ENCODE data around the gene CCDC15. TPM values are rescaled to one million over a fixed set of nuclear protein-coding genes. Genes with fewer than 3 reads are reported as not detected.
"Not testable (repeated sequence)": the region's sequence is repeated elsewhere in the genome, so short reads cannot be mapped to it uniquely, and the experiment has no call there.

The CCDC15 gene
- total and polyA plus RNA-seq, 2 experiments from 2014 or later: 1.1 to 2.3 TPM

DNA sequence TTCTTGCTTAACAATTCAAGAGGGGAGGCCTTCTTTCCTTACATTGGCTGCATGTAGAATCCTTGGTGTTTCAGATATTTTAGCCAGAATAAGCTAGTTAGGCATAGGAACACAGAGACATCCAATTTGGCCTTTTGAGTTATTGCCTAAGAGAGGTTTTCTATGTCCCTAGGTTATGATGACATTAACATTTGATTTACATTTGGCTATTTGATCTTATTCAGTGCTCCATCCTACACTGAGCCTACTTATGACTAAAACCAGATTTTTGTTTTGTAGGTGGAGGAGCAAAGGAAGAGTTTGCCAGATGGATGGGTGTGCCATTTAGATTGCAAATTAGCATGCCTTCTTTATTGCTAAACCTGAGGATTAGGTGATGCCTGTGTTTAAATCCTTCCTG, 98.0 kb downstream of the CCDC15 start:
- no peaks in the 10 kb centered on the region for H3K9me2 ChIP-seq (replicated peaks; ENCODE audit: insufficient read depth)
- H3K27ac ChIP-seq: no peak overlapping the region
- H2AFZ ChIP-seq: no peak overlapping the region
- H3K27me3 ChIP-seq: no peaks in the 10 kb centered on the region
- H3K4me1 ChIP-seq (ENCODE audit: insufficient read depth): peaks cover 2% of the 10 kb centered on the region
- H3K4me3 ChIP-seq: no peak overlapping the region
- DNase-seq (ENCODE audit: low spot score): no peak
- TF ChIP-seq EZH2phosphoT487 (IDR thresholded peaks at IDR 0.05; ENCODE audit: low read depth, severe bottlenecking, unreplicated experiment) (no peak), EZH2 (IDR thresholded peaks at IDR 0.05; ENCODE audit: borderline replicate concordance) (no peak)
- TF ChIP-seq, protein P1, sequence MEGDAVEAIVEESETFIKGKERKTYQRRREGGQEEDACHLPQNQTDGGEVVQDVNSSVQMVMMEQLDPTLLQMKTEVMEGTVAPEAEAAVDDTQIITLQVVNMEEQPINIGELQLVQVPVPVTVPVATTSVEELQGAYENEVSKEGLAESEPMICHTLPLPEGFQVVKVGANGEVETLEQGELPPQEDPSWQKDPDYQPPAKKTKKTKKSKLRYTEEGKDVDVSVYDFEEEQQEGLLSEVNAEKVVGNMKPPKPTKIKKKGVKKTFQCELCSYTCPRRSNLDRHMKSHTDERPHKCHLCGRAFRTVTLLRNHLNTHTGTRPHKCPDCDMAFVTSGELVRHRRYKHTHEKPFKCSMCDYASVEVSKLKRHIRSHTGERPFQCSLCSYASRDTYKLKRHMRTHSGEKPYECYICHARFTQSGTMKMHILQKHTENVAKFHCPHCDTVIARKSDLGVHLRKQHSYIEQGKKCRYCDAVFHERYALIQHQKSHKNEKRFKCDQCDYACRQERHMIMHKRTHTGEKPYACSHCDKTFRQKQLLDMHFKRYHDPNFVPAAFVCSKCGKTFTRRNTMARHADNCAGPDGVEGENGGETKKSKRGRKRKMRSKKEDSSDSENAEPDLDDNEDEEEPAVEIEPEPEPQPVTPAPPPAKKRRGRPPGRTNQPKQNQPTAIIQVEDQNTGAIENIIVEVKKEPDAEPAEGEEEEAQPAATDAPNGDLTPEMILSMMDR (IDR thresholded peaks at IDR 0.05; ENCODE audit: poor library complexity): no peak
- no peaks in the 10 kb centered on the region for H3K36me3 ChIP-seq (replicated peaks; ENCODE audit: insufficient read depth, low read depth)
- no peaks in the 10 kb centered on the region for H3K9me3 ChIP-seq (ENCODE audit: low read depth)
- H3K4me2 ChIP-seq: no peak overlapping the region
- no peaks in the 10 kb centered on the region for H4K20me1 ChIP-seq (ENCODE audit: insufficient read depth, poor library complexity, severe bottlenecking)
- H3K79me2 ChIP-seq: no peaks in the 10 kb centered on the region

DNA sequence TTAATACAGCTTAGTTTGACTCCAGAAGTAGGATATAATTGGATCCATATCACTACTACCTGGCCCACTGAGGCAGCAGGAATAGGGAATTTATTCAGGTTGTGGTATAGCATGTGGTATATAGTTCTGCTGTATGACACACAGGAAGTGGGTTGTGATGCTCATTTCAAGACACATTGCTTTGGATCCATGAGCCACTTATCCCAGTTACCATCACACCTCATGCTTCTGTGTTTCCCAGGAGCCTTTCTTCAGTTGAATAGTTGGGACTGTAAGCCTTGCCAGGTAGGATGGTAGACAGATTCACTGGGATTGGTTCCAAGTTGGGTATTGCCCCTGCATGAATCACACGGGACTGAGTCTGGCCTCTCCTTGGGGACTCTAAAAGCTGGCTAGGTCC, 99.2 kb downstream of the CCDC15 start:
- H3K79me2 ChIP-seq: no peaks in the 10 kb centered on the region
- WGBS (ENCODE audit: low lambda C conversion rate, missing lambda C conversion rate): 93% methylated on average over 1 of the region's 1 CpG
- no peaks in the 10 kb centered on the region for H3K9me2 ChIP-seq (replicated peaks; ENCODE audit: insufficient read depth)
- no peak overlapping the region for H2AFZ ChIP-seq
- no peaks in the 10 kb centered on the region for H3K9me3 ChIP-seq (ENCODE audit: low read depth)
- H3K27ac ChIP-seq: no peak overlapping the region
- H3K4me1 ChIP-seq (ENCODE audit: insufficient read depth): peaks cover 4% of the 10 kb centered on the region
- H3K27me3 ChIP-seq: no peaks in the 10 kb centered on the region
- no peak overlapping the region for H3K4me3 ChIP-seq
- no peak overlapping the region for H3K4me2 ChIP-seq
- TF ChIP-seq EZH2phosphoT487 (IDR thresholded peaks at IDR 0.05; ENCODE audit: low read depth, severe bottlenecking, unreplicated experiment): no peak
- TF ChIP-seq EZH2 (IDR thresholded peaks at IDR 0.05; ENCODE audit: borderline replicate concordance): no peak
- TF ChIP-seq, protein P1 (IDR thresholded peaks at IDR 0.05; ENCODE audit: poor library complexity): no peak
- no peaks in the 10 kb centered on the region for H3K36me3 ChIP-seq (replicated peaks; ENCODE audit: insufficient read depth, low read depth)
- no peaks in the 10 kb centered on the region for H4K20me1 ChIP-seq (ENCODE audit: insufficient read depth, poor library complexity, severe bottlenecking)
- no peak for DNase-seq (ENCODE audit: low spot score)

DNA sequence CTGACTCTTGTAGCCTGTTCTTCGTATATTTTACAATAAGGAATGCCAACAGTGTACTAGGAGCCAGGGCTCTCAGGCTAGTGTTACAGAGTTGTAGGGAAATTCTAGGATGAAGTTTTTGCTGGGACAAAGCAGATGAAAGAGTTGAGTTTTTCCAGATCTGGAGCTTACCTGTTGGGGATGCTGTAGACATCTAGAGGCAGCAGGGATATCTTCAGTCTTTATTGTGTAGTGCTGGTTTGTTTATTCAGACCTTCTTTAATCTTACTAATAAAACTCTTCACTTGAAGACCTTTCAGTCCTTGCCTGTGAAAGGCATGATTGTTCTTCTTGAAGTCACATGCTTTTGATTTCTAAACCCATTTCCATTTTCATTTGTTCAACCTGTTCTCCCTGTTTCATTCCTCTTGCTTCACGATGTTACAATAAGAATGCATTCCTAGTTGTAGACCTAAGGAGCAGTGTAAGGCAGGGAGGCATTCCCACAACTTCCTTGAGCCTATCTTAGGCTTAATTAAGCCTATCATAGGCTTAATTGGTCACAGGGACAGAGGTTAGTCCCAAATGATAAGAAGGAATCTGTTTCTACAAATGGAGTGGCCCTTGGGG, 101.2 kb downstream of the CCDC15 start:
- Histone ChIP-seq H2AFZ (no peak overlapping the region), H3K79me2 (no peaks in the 10 kb centered on the region), H3K36me3 (replicated peaks; ENCODE audit: insufficient read depth, low read depth) (no peaks in the 10 kb centered on the region), H3K4me1 (ENCODE audit: insufficient read depth) (peaks cover 4% of the 10 kb centered on the region), H3K9me3 (ENCODE audit: low read depth) (no peaks in the 10 kb centered on the region), H3K27ac (no peak overlapping the region), H3K27me3 (no peaks in the 10 kb centered on the region), H3K9me2 (replicated peaks; ENCODE audit: insufficient read depth) (no peaks in the 10 kb centered on the region), H3K4me3 (no peak overlapping the region), H4K20me1 (ENCODE audit: insufficient read depth, poor library complexity, severe bottlenecking) (no peaks in the 10 kb centered on the region), H3K4me2 (no peak overlapping the region)
- TF ChIP-seq EZH2phosphoT487 (IDR thresholded peaks at IDR 0.05; ENCODE audit: low read depth, severe bottlenecking, unreplicated experiment) (no peak), EZH2 (IDR thresholded peaks at IDR 0.05; ENCODE audit: borderline replicate concordance) (no peak)
- TF ChIP-seq, protein P1 (IDR thresholded peaks at IDR 0.05; ENCODE audit: poor library complexity): no peak
- no peak for DNase-seq (ENCODE audit: low spot score)
- WGBS (ENCODE audit: low lambda C conversion rate, missing lambda C conversion rate): 57% methylated on average over 2 of the region's 2 CpGs

DNA sequence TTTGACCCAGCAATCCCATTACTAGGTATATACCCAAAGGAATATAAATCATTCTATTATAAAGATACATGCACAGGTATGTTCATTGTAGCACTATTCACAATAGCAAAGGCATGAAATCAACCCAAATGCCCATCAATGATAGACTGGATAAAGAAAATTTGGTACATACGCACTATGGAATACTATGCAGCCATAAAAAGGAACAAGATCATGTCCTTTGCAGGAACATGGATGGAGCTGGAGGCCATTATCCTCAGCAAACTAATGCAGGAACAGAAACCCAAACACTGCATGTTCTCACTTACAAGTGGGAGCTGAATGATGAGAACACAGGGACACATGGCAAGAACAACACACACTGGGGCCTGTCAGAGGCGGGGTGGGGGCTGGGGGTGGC, 102.1 kb downstream of the CCDC15 start:
- H3K4me3 ChIP-seq; H3K9me2 ChIP-seq (replicated peaks; ENCODE audit: insufficient read depth); H3K27me3 ChIP-seq; H3K79me2 ChIP-seq; H3K36me3 ChIP-seq (replicated peaks; ENCODE audit: insufficient read depth, low read depth); H3K4me1 ChIP-seq (ENCODE audit: insufficient read depth); H4K20me1 ChIP-seq (ENCODE audit: insufficient read depth, poor library complexity, severe bottlenecking); H3K4me2 ChIP-seq; H2AFZ ChIP-seq; H3K27ac ChIP-seq; H3K9me3 ChIP-seq (ENCODE audit: low read depth); DNase-seq (ENCODE audit: low spot score): not testable (repeated sequence)
- 95% methylated on average over 2 of the region's 2 CpGs for WGBS (ENCODE audit: low lambda C conversion rate, missing lambda C conversion rate)
